NCI-H345 treated with DMSO at 0.1 percent for 48 hours (cell line): ENCODE measurements around the gene MRPS31.
"Not testable (repeated sequence)": the region's sequence is repeated elsewhere in the genome, so short reads cannot be mapped to it uniquely, and the experiment has no call there.

Source experiments
- DNase-seq: peaks from one replicate; lab custom pipeline; 2025; ENCODE audit not compliant: unreplicated experiment; lab: John Stamatoyannopoulos, UW

MRPS31 gene

GRCh38 chr13:40789275-40790153, 18.5 kb upstream of the MRPS31 start, which contains the start of gene SLC25A15:
Gene SLC25A15 (plus strand): TSS chr13:40789611. CDS start chr13:40793227, 3,616 bp downstream.
- peak; percentile 13 for DNase-seq

- not testable (repeated sequence) for DNase-seq
Measured at GRCh38 chr13:40788540-40789274, 17.7 kb upstream of the MRPS31 start.

GRCh38 chr13:40787062-40787461, 16.1 kb upstream of the MRPS31 start:
- DNase-seq, result no peak

DNA sequence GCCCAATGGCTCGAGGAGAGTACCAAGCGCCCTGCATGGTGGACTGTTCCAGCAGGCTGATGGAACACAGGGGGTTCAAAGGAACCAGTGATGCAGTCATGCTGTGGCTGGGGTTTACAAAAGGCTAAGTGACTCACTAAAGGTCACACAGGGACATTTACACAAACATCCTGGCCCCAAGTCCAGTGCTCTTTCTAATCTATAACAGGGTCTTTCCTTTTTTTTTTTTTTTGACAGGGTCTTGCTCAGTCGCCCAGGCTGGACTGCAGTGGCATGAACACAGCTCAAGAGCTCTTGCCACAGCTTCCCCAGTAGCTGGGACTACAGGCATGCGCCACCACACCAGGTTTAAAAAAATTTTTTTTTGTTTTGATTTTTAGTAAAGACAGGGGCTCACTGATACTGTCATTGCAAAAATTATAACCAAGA, 15.6 kb upstream of the MRPS31 start:
- no peak for DNase-seq

- DNase-seq, result no peak
Measured at GRCh38 chr13:40784540-40784939, 13.6 kb upstream of the MRPS31 start.

- not testable (repeated sequence) for DNase-seq
Measured at GRCh38 chr13:40782971-40783370, 12.0 kb upstream of the MRPS31 start.

DNA sequence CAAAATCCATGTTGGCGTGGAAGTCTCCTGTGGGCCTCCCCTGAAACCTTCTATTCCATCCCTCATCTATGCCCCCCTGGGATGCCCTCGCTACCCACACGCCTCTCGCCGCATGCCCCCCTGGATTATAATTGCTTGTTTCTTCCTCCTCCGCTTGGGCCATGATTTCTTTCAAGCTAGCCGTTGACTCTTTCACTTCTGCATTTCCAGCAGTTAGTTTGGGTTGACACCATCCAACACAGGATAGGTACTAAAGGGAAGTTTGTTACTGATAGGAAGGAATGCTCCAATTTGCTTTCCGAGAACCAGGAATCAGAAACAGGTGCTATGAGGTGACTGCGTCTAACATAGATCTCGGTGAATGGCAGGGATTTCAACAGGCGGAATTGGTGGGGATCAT, 10.7 kb upstream of the MRPS31 start:
- DNase-seq, result no peak

GRCh38 chr13:40780822-40781401, 9.9 kb upstream of the MRPS31 start:
- no peak for DNase-seq

DNA sequence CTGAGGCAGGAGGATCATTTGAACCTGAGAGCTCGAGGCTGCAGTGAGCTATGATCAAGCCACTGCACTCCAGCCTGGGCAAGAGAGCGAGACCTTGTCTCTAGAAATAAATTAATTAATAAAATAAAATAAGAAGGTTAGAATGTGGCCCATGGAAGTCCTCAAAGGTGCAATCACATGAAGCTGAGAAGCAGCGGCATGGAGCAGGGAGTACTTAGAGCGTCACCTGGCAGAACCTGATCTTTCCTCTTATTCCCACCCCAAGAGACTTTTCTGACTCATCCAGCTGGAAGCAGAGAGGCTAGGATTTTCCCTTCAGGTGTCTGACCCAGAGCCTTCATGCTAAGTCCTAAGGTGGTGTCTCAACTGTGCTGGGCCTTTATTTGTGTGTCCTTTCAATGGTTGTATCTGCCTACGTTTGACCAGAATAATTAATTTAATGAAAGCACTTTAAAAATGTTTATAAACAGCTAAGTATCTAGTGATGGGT, 8.9 kb upstream of the MRPS31 start:
- DNase-seq, result no peak

- no peak for DNase-seq
Measured at GRCh38 chr13:40779049-40779448, 8.1 kb upstream of the MRPS31 start.

- DNase-seq, result no peak
Measured at GRCh38 chr13:40777809-40778175, 6.8 kb upstream of the MRPS31 start.

DNA sequence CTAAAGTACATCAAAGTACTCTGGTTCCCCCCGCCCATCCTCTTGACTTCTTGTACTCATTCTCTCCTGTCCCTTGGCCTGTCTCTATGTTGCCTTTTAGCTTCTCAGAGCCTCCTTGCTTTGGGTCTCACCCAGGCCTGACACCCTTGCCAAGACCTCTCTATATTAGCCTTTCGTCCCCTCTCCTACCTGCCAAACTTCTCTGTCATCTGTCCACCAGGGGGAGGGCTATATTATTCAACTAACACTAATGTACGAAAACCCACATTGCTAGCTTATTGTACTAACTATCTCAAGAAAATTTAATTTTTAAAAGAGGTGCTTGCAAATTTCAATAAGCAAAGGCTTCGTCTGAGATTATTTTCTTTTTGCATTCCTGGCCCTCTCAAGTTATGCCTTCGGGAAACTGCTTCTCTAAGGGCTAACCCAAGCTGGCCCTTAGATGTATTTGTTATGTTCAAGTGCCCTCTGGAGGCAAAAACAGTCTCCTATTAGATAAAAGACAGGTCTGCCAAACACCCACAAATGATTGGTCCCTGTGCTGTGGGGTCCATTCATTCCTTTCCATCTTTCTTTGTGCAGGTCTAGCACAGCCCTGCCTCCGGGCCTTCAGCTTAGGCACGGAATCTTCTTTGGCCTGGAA, 6.3 kb upstream of the MRPS31 start:
- DNase-seq, result peak; percentile 50

- no peak for DNase-seq
Measured at GRCh38 chr13:40776681-40777165, 5.7 kb upstream of the MRPS31 start.

- DNase-seq, result no peak
Measured at GRCh38 chr13:40776232-40776631, 5.2 kb upstream of the MRPS31 start.

GRCh38 chr13:40774672-40775071, 3.7 kb upstream of the MRPS31 start:
- DNase-seq, result no peak

GRCh38 chr13:40772765-40773473, 1.9 kb upstream of the MRPS31 start:
- no peak for DNase-seq

- no peak for DNase-seq
Measured at GRCh38 chr13:40770609-40770933, 419 bp downstream of the MRPS31 start.

DNA sequence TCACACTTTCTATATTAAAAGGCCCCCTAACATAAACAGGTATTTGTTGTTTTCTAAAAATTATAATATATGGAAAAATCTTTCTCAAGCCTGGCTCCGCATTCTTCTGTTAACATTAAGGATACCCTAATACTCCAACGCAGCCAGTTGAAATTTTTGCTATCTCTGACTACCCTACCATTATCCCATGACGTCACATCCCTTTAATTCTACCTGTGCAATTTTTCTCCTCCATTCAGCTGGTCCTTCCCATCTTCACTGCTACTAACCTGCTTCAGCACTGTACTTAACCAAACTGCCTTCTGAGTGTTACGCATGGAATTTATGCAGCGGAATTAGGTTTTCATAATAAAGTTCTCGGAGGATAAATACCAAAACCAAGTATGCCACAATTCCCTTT, 1.0 kb downstream of the MRPS31 start:
- DNase-seq, result no peak

GRCh38 chr13:40765602-40766001, 5.4 kb downstream of the MRPS31 start:
- DNase-seq, result no peak

- DNase-seq, result no peak
Measured at GRCh38 chr13:40764587-40765403, 6.2 kb downstream of the MRPS31 start.
